ENCODE measurements around the gene CILP2.
A peak's percentile ranks its signal among the peaks of the same experiment; 100 is the strongest.

Gene CILP2

DNA sequence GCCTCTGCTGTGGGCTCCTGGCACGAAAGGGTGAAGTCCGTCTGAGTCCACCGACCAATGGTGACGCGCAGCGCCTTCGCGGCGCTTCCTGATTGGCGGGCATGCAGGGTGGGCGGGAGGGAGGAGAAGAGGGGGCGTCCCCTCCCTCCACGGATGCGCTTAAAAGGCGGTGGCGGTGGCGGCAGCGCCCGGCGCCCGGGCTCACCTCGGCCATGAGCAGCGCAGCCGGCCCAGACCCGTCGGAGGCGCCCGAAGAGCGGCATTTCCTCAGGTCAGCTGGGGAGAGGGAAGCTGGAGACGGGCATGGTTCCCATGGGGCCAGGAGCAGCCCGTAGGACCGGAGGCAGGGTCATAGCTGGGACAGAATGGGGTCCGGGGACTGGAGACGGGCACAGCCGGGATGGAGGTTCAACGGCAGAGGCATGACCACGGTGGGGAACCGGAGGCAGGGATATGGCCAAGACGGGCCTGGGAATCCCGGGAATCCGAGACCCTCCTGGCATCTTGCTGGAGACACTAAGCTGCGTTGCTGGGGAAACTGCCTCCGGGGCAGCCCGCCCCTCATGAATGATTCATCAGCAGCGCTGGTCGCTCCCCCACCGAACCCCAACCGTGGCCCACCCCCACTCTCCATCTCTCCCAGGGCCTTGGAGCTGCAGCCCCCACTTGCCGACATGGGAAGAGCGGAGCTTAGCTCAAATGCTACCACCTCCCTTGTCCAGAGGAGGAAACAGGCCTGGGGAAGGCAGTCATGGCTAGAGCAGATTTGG is 9.2 kb upstream of the CILP2 start, which contains the start of gene YJEFN3:
Gene YJEFN3, plus strand, starts transcription at position 191 of the 770 bp plus-strand sequence. Its CDS starts 22 bp downstream, at position 213.
- no peak for DNase-seq (ENCODE audit: low read depth in 2 of 2)

DNA sequence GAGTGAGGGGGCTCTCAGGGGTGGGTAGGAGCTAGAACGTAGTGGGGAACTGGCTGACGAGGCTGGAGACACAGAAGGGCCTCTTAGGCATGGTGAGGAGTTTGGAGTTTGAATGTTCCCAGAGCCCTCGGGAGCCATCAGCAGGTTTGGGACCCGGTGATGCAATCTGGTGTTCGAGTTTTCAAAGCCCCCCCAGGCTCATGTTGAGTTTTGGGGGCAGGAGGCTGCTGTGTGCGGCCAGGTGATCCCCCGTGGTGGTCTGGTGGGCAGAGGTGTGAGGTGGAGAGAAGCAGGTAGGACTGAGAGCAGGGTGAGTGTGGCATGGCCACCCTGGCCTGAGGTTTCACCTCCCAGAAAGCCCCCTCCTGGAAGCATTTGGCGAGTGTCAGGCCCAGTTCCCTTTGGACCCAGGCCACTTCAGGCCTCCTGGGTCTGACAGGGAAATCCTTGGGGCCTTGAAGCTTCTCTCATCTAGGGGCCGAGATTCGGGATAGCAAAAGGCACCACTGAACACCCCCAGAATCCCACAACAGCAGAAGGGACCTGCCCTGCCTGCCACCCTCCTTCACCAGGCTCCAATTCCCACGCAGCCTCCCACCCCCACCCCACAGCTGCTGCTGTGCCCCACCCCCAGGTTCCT is 8.2 kb upstream of the CILP2 start:
- no peak for DNase-seq (ENCODE audit: low read depth in 2 of 2)

GRCh38 chr19:19530423-19530804 is 7.7 kb upstream of the CILP2 start:
- no peak for DNase-seq (ENCODE audit: low read depth in 2 of 2)

DNA sequence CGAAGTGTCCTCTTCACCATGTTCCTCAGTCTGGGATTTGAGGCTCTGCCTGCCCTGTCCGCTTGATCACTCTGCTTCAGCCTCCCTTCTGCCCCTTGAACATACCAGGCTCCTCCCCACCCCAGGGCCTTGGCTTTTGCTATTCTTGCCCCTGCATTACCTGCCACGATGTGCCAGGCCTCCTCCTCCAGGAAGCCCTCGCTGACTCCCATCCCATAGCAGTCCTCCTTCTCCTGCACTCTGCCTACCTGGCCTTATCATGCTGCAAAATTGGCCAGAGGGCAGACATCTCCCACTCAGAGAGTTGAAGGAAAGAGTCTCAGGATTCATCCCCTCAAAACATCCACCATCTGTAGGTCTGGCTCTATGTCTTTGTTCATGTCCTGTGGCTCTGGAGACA is 7.2 kb upstream of the CILP2 start:
- no peak for DNase-seq (ENCODE audit: low read depth in 2 of 2)

- peak; percentile 88 to 90 for DNase-seq (ENCODE audit: low read depth in 2 of 2)
Observed at GRCh38 chr19:19531951-19532805, 5.9 kb upstream of the CILP2 start.

DNA sequence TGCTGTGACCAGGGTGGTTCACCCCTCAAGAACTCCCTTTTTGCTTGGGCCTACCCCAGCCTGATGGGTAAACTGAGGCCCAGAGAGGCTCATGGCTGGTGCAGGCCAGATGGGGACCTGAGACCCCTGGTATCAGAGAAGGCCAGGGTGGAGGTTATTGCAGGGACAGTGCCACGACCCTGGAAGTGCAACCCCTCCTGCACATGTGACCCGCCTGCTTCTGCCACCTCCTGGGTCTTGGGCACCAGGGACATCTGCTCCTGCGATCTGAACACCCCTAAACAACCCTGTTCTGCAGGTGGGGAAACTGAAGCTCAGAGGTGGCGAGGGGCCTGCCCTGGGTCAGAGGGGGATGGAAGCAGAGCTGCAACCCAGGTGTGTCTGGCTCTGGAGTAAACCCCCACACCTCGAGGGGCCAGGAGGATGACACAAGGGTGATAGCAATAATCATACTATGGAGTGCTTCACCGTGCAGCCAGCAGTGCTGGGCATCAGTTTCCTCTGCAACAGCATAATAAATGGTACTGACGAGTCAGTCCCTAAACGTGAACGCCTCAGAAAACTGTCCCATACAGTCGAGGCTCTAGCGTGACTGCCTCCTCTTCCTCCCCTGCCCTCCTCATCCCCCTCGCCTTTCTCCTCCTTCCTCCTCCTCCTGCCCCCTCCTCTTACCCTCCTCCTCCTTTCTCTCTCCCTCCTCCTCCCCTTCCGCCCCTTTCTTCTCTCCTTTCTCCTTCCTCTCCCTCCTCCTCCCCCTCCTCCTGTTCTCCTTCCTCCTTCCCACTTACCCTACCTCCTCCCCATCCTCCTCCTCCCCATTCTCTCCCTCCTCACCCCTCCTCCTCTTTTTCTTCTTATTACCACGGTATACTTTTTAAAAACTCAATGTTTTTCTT is 5.0 kb upstream of the CILP2 start:
- DNase-seq (ENCODE audit: low read depth in 2 of 2), result no peak

GRCh38 chr19:19533841-19534240 is 4.2 kb upstream of the CILP2 start:
- DNase-seq (ENCODE audit: low read depth in 2 of 2), result no peak

DNA sequence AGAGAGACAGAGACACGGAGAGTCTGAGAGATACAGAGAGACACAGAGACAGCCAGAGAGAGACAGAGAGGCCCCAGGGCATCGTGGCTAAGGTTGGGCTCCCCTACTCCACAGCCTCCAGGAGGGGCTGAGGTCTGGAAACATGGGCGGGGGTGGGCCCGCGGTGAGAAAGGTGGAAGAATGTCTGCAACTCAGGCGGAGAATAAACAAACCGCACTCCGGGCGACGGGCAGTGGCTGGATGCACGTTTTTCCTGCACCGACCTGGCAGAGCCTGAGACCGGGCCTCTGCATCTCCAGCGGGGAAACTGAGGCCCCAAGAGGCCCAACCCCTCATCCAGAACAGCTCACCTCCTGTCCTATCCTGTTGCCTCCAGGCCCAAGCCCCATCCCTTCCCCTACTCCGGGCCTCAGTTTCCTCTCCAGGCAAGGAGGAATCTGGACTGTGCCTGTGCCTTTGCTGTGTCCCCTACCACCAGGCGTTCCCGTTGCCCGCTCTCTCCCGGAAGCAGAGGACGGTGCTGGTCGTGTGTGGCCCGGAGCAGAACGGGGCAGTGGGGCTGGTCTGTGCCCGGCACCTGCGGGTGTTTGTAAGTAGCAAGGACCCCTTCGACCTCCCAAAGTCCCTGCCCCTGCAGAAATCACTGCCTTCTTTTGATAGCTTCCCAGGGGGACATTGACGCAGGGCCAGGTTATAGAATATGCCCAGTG is 3.4 kb upstream of the CILP2 start:
- DNase-seq (ENCODE audit: low read depth in 2 of 2), result no peak

DNA sequence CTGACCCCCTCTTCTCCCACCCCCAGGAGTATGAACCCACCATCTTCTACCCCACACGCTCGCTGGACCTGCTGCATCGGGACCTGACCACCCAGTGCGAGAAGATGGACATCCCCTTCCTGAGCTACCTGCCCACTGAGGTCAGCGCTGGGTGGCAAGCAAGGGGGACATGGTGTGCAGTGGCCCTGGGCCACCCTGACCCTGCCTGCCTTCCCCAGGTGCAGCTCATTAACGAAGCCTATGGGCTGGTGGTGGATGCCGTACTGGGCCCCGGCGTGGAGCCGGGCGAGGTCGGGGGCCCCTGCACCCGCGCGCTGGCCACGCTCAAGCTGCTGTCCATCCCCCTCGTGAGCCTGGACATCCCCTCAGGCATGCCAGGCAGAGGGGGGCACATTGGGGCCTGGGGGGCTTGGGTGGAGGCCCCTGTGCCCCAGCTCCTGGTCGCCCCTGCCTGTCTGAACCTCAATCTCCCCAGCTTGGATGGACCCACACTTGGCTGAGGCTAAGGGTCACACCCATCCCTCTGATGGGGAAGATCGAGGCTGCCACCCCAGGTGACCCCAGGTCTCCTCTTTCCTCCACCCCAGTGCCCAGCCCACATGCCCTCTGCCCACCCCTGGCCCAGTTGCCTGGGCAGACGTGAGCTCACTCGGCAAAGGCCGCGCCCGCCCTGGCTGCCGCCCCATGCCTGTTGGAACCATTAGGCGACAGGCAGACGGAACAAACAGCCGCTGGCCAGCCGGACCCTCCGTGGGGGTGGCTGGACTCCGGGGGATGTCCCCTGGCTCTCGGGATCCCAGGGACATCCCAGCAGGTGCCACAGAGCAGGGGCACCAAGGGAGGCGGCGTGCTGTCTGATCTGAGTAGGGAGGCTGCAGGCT is 2.5 kb upstream of the CILP2 start:
- DNase-seq (ENCODE audit: low read depth in 2 of 2), result no peak

DNA sequence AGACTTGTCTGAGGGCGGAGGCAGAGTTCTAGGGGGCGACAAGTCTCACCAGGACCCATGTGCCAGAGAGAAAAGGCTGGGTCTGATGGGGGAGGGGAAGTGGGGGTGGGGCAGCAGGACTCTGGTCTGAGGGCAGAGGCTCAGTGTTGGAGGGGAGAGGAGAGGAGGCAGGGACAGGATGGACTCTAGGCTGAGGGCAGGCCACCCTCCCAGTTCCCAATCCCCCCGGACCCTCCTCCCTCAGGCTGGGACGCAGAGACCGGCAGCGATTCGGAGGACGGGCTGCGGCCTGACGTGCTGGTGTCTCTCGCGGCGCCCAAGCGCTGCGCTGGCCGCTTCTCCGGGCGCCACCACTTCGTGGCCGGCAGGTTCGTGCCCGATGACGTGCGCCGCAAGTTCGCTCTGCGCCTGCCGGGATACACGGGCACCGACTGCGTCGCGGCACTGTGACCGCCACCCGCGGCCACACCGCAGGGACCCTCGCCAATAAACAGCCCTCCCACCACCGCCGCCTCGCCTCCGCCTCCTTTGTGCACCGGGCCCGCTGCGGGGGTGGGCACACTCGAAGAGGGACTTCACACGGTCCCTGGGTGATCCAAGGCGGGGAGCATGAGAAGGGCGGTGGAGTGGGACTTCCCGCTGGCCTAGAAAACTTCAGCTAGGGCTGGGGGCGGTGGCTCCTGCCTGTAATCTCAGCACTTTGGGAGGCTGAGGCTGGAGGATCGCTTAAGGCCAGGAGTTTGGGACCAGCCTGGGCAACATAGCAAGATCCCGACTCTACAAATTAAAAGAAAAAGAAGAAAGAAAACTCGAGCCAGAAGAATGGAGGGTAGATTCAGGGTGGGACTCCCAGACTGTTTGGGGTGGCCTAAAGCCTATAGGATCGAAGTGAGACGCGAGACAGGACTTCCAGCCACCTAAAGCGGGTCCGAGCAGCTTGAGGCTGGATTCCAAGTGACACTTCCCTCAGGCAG is 703 bp upstream of the CILP2 start:
- DNase-seq (ENCODE audit: low read depth in 2 of 2), result no peak

DNA sequence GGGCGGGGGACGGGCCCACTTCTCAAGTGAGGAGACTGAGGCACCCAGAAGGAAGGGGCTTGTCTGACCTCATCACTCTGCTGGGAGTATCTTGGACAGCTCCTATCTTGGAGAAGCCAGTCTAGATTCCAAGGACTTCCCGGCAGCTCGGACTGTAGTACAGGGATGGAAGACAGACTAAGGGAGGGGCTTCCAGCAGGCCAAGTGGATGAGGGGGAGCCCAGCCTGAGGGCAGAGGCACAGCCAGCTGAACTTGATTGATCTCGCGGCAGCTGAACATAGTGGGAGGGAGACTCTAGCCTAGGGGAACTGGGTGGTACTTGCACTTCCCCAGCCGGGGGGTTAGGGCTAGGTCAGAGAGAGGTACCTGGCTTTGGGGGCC is 711 bp downstream of the CILP2 start:
- no peak for DNase-seq (ENCODE audit: low read depth in 2 of 2)

- DNase-seq (ENCODE audit: low read depth in 2 of 2), result no peak
Observed at GRCh38 chr19:19539698-19540063, 1.6 kb downstream of the CILP2 start.

- peak; percentile 61 to 68 for DNase-seq (ENCODE audit: low read depth in 2 of 2)
Observed at GRCh38 chr19:19540064-19540714, 2.1 kb downstream of the CILP2 start.

- peak; percentile 67 to 71 for DNase-seq (ENCODE audit: low read depth in 2 of 2)
Observed at GRCh38 chr19:19540715-19541515, 2.9 kb downstream of the CILP2 start.

DNA sequence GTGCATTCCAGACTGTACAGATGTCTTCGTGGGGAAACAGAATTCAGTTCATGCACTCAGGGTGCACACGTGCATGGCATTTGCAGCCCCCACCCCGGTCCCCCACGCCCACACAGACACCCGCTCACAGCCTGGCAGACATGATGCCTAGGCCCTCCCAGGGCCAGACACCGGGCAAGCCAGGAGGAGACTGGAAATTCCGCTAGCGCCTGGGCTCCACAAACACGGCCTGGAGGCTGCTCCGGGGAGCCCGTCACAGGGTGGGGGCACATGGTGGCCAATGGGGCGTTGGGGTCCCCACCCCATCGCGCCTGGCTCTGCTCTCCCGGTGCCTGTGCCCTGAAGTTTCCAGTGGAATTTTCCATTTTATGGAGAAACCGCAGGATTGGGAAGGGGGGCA is 3.6 kb downstream of the CILP2 start:
- DNase-seq (ENCODE audit: low read depth in 2 of 2), result no peak

DNA sequence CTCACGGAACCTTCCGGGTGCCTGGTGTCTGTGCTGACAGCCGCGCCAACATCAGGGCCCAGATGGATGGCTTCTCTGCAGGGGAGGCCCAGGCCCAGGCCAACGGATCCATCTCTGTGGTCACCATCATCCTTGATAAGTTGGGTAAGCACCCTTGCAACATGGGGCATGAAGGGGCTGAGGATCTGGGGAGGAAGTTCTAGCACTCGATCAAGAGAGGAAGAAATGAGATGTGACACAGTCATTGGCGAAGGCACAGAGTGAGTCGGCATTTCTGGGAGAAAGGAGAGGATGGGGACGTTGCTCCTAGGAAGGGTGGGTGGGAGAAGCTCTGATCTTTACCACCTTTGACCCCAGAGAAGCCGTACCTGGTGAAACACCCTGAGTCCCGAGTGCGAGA is 4.4 kb downstream of the CILP2 start:
- no peak for DNase-seq (ENCODE audit: low read depth in 2 of 2)

- DNase-seq (ENCODE audit: low read depth in 2 of 2), result no peak
Observed at GRCh38 chr19:19543101-19543500, 5.0 kb downstream of the CILP2 start.

Data from stimulated activated CD4-positive, alpha-beta T cell treated with anti-CD3 and anti-CD28 coated beads, Interleukin-1b, Interleukin-23, amount 100 ng/mL, for 4 hours (primary cell).